Measurements from ENCODE around the gene CXCR2.

CXCR2 gene

GRCh38 chr2:218125626-218126080 is at the start of gene CXCR2:
CXCR2 (plus strand) TSS chr2:218126028; CDS start chr2:218134802, 8,774 bp downstream.
- H3K27me3 ChIP-seq (ENCODE audit: insufficient read depth, low read length), result peaks cover 71% of the 10 kb centered on the region
- no peaks in the 10 kb centered on the region for H3K79me2 ChIP-seq (ENCODE audit: control insufficient read depth, insufficient read depth, low read length, unreplicated experiment)
- no peaks in the 10 kb centered on the region for H3K36me3 ChIP-seq (ENCODE audit: insufficient read depth, low read length)
- H3K27ac ChIP-seq (ENCODE audit: low read depth, low read length), result no peak within 1 kb of the TSS
- H3K4me3 ChIP-seq (ENCODE audit: low read depth, low read length), result no peak within 1 kb of the TSS
- no peak within 1 kb of the TSS for H2AFZ ChIP-seq (ENCODE audit: low read length, unreplicated experiment)
- H3K4me1 ChIP-seq (ENCODE audit: control insufficient read depth, insufficient read depth, low read length, unreplicated experiment), result no peaks in the 10 kb centered on the region

GRCh38 chr2:218077464-218078216 is 48.2 kb upstream of the CXCR2 start:
- Histone ChIP-seq H3K4me3 (ENCODE audit: low read depth, low read length) (no peak overlapping the region), H3K36me3 (ENCODE audit: insufficient read depth, low read length) (no peaks in the 10 kb centered on the region), H3K79me2 (ENCODE audit: control insufficient read depth, insufficient read depth, low read length, unreplicated experiment) (no peaks in the 10 kb centered on the region), H2AFZ (ENCODE audit: low read length, unreplicated experiment) (no peak overlapping the region), H3K27me3 (ENCODE audit: insufficient read depth, low read length) (no peaks in the 10 kb centered on the region), H3K27ac (ENCODE audit: low read depth, low read length) (no peak overlapping the region), H3K4me1 (ENCODE audit: control insufficient read depth, insufficient read depth, low read length, unreplicated experiment) (peaks cover 10% of the 10 kb centered on the region)

GRCh38 chr2:218079943-218080913 is 45.6 kb upstream of the CXCR2 start:
- Histone ChIP-seq H3K27ac (ENCODE audit: low read depth, low read length) (no peak overlapping the region), H3K4me3 (ENCODE audit: low read depth, low read length) (no peak overlapping the region), H3K79me2 (ENCODE audit: control insufficient read depth, insufficient read depth, low read length, unreplicated experiment) (no peaks in the 10 kb centered on the region), H2AFZ (ENCODE audit: low read length, unreplicated experiment) (no peak overlapping the region), H3K36me3 (ENCODE audit: insufficient read depth, low read length) (no peaks in the 10 kb centered on the region), H3K27me3 (ENCODE audit: insufficient read depth, low read length) (peaks cover 5% of the 10 kb centered on the region), H3K4me1 (ENCODE audit: control insufficient read depth, insufficient read depth, low read length, unreplicated experiment) (peaks cover 10% of the 10 kb centered on the region)

GRCh38 chr2:218081063-218081462 is 44.8 kb upstream of the CXCR2 start:
- H3K79me2 ChIP-seq (ENCODE audit: control insufficient read depth, insufficient read depth, low read length, unreplicated experiment), result no peaks in the 10 kb centered on the region
- H3K27me3 ChIP-seq (ENCODE audit: insufficient read depth, low read length), result peaks cover 12% of the 10 kb centered on the region
- no peak overlapping the region for H3K4me3 ChIP-seq (ENCODE audit: low read depth, low read length)
- H2AFZ ChIP-seq (ENCODE audit: low read length, unreplicated experiment), result no peak overlapping the region
- H3K27ac ChIP-seq (ENCODE audit: low read depth, low read length), result no peak overlapping the region
- no peaks in the 10 kb centered on the region for H3K36me3 ChIP-seq (ENCODE audit: insufficient read depth, low read length)
- H3K4me1 ChIP-seq (ENCODE audit: control insufficient read depth, insufficient read depth, low read length, unreplicated experiment), result peaks cover 10% of the 10 kb centered on the region

- peaks cover 10% of the 10 kb centered on the region for H3K4me1 ChIP-seq (ENCODE audit: control insufficient read depth, insufficient read depth, low read length, unreplicated experiment)
- no peaks in the 10 kb centered on the region for H3K79me2 ChIP-seq (ENCODE audit: control insufficient read depth, insufficient read depth, low read length, unreplicated experiment)
- H3K27me3 ChIP-seq (ENCODE audit: insufficient read depth, low read length), result peaks cover 18% of the 10 kb centered on the region
- no peak overlapping the region for H3K4me3 ChIP-seq (ENCODE audit: low read depth, low read length)
- H2AFZ ChIP-seq (ENCODE audit: low read length, unreplicated experiment), result no peak overlapping the region
- no peak overlapping the region for H3K27ac ChIP-seq (ENCODE audit: low read depth, low read length)
- no peaks in the 10 kb centered on the region for H3K36me3 ChIP-seq (ENCODE audit: insufficient read depth, low read length)
Measured at GRCh38 chr2:218081695-218082094, 44.1 kb upstream of the CXCR2 start.

- Histone ChIP-seq H3K27me3 (ENCODE audit: insufficient read depth, low read length) (peaks cover 20% of the 10 kb centered on the region), H3K79me2 (ENCODE audit: control insufficient read depth, insufficient read depth, low read length, unreplicated experiment) (no peaks in the 10 kb centered on the region), H2AFZ (ENCODE audit: low read length, unreplicated experiment) (no peak overlapping the region), H3K27ac (ENCODE audit: low read depth, low read length) (no peak overlapping the region), H3K36me3 (ENCODE audit: insufficient read depth, low read length) (no peaks in the 10 kb centered on the region), H3K4me1 (ENCODE audit: control insufficient read depth, insufficient read depth, low read length, unreplicated experiment) (peaks cover 10% of the 10 kb centered on the region), H3K4me3 (ENCODE audit: low read depth, low read length) (no peak overlapping the region)
Measured at GRCh38 chr2:218082586-218083351, 43.1 kb upstream of the CXCR2 start.

- H3K4me1 ChIP-seq (ENCODE audit: control insufficient read depth, insufficient read depth, low read length, unreplicated experiment), result peaks cover 10% of the 10 kb centered on the region
- H3K36me3 ChIP-seq (ENCODE audit: insufficient read depth, low read length), result no peaks in the 10 kb centered on the region
- no peak overlapping the region for H3K4me3 ChIP-seq (ENCODE audit: low read depth, low read length)
- H2AFZ ChIP-seq (ENCODE audit: low read length, unreplicated experiment), result no peak overlapping the region
- peaks cover 26% of the 10 kb centered on the region for H3K27me3 ChIP-seq (ENCODE audit: insufficient read depth, low read length)
- H3K79me2 ChIP-seq (ENCODE audit: control insufficient read depth, insufficient read depth, low read length, unreplicated experiment), result no peaks in the 10 kb centered on the region
- no peak overlapping the region for H3K27ac ChIP-seq (ENCODE audit: low read depth, low read length)
Measured at GRCh38 chr2:218083352-218083676, 42.5 kb upstream of the CXCR2 start.

GRCh38 chr2:218086478-218086877 is 39.4 kb upstream of the CXCR2 start:
- no peak overlapping the region for H3K4me3 ChIP-seq (ENCODE audit: low read depth, low read length)
- peaks cover 56% of the 10 kb centered on the region for H3K27me3 ChIP-seq (ENCODE audit: insufficient read depth, low read length)
- H3K79me2 ChIP-seq (ENCODE audit: control insufficient read depth, insufficient read depth, low read length, unreplicated experiment), result no peaks in the 10 kb centered on the region
- H3K27ac ChIP-seq (ENCODE audit: low read depth, low read length), result no peak overlapping the region
- H2AFZ ChIP-seq (ENCODE audit: low read length, unreplicated experiment), result no peak overlapping the region
- no peaks in the 10 kb centered on the region for H3K36me3 ChIP-seq (ENCODE audit: insufficient read depth, low read length)
- H3K4me1 ChIP-seq (ENCODE audit: control insufficient read depth, insufficient read depth, low read length, unreplicated experiment), result peaks cover 5% of the 10 kb centered on the region

- H3K27me3 ChIP-seq (ENCODE audit: insufficient read depth, low read length), result peaks cover 71% of the 10 kb centered on the region
Measured at GRCh38 chr2:218089259-218089658, 36.6 kb upstream of the CXCR2 start.

GRCh38 chr2:218091746-218092145 is 34.1 kb upstream of the CXCR2 start:
- Histone ChIP-seq H3K27me3 (ENCODE audit: insufficient read depth, low read length) (peaks cover 55% of the 10 kb centered on the region), H3K79me2 (ENCODE audit: control insufficient read depth, insufficient read depth, low read length, unreplicated experiment) (no peaks in the 10 kb centered on the region), H3K27ac (ENCODE audit: low read depth, low read length) (no peak overlapping the region), H2AFZ (ENCODE audit: low read length, unreplicated experiment) (no peak overlapping the region), H3K36me3 (ENCODE audit: insufficient read depth, low read length) (no peaks in the 10 kb centered on the region), H3K4me1 (ENCODE audit: control insufficient read depth, insufficient read depth, low read length, unreplicated experiment) (no peaks in the 10 kb centered on the region), H3K4me3 (ENCODE audit: low read depth, low read length) (no peak overlapping the region)

More at GRCh38 chr2:218089259-218089658, 36.6 kb upstream of the CXCR2 start:
- no peak overlapping the region for H3K4me3 ChIP-seq (ENCODE audit: low read depth, low read length)
- H3K36me3 ChIP-seq (ENCODE audit: insufficient read depth, low read length), result no peaks in the 10 kb centered on the region
- no peaks in the 10 kb centered on the region for H3K4me1 ChIP-seq (ENCODE audit: control insufficient read depth, insufficient read depth, low read length, unreplicated experiment)
- no peak overlapping the region for H3K27ac ChIP-seq (ENCODE audit: low read depth, low read length)
- H2AFZ ChIP-seq (ENCODE audit: low read length, unreplicated experiment), result no peak overlapping the region
- no peaks in the 10 kb centered on the region for H3K79me2 ChIP-seq (ENCODE audit: control insufficient read depth, insufficient read depth, low read length, unreplicated experiment)
